Cardiac fibroblast (primary cell): Measurements from ENCODE around the gene APC2.

Experiments used
- DNase-seq, 2 donors: peaks; one replicate each; pipeline versions ENCODE4 v3.0.0 to v3.0.0-alpha.2; 2010; ENCODE audit warnings: low read depth in 2 of 2
- H3K4me3 ChIP-seq, 2 donors: replicated peaks in 1 of 2; 1 replicate in 1 of 2; 2 replicates in 1 of 2; pipeline ENCODE4 v1.5.1; 2011; ENCODE audit warnings: low read depth in 2 of 2, low read length in 2 of 2, mild to moderate bottlenecking in 2 of 2, moderate library complexity in 1 of 2
- TF ChIP-seq, protein P1 (sequence below): IDR thresholded peaks from one replicate; pipeline ENCODE4 v1.5.1; 2011; ENCODE audit warnings: low read depth, mild to moderate bottlenecking, low read length, inconsistent platforms

The APC2 gene

DNA sequence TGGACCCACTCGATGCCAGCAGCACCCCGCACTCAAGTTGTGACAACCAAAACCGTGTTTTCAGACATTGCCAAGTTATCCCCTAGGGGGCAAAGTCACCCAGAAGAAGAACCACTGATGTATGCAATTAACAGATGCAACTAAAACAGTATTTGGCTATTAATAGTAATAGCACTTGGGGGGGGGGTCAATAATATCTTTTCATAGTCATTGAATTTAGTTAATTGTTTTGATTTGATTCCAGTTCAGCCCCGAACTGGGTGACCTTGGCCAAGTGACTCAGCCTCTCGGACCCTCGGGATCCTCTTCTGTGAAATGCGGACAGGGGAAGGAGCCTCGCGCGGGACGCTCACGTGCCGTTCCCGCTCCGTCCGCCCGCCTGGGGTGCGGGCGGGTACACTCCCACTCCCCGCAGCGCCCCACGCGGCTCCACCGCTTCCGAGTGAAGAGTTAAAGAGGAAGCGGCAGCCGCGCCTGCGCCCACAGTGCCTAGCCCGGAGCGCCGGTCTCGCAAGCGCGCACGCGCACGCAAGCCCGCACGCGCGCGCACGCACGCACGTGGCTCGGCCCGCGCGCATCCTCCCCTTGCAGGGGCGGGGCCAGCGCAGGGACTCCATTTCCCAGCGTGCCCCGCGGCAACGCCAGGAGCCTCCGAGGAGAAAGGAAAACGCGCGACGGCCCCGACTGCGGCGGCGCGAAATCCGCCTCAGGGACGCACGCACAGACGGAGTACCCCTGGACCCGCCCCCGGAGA, 43.0 kb upstream of the APC2 start:
- H3K4me3 ChIP-seq: peak overlapping the region; percentile 47 to 55
- TF ChIP-seq, protein P1, sequence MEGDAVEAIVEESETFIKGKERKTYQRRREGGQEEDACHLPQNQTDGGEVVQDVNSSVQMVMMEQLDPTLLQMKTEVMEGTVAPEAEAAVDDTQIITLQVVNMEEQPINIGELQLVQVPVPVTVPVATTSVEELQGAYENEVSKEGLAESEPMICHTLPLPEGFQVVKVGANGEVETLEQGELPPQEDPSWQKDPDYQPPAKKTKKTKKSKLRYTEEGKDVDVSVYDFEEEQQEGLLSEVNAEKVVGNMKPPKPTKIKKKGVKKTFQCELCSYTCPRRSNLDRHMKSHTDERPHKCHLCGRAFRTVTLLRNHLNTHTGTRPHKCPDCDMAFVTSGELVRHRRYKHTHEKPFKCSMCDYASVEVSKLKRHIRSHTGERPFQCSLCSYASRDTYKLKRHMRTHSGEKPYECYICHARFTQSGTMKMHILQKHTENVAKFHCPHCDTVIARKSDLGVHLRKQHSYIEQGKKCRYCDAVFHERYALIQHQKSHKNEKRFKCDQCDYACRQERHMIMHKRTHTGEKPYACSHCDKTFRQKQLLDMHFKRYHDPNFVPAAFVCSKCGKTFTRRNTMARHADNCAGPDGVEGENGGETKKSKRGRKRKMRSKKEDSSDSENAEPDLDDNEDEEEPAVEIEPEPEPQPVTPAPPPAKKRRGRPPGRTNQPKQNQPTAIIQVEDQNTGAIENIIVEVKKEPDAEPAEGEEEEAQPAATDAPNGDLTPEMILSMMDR: no peak

DNA sequence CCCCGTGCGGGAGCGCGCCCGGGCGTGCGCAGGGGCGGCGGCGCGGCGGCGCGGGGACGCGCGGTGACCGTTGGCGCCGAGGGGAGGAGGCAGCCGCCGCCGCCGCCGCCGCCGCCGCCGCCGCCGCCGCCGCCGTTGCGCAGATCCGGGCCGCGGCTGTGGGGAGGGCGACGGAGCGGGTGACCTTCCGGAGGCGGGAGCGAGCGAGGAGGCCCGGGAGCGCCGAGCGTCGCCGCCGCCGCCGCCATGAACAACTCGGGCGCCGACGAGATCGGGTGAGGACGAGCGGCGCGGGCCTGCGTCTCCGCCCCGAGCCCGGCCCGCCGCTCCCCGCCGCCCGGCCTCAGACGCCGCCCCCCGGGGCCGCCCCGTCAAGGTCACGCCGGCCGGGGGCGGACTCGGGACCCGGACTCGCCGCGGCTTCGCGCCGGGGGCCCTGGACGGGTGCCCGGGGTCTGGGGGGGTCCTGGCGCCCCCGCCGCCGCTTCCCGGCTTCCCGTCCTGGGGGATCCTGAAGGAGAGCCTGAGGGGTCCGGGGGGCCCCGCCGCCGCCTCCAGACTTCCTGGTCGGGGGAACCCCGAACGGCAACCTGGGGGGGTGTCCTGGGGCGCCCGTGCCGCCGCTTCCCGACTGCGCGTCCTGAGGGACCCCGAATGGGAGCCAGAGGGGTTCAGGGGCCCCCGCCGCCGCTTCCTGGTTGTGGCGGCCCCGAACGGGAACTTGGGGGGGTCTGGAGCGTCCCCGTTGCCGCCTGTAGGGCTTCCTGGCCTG, 42.2 kb upstream of the APC2 start, which contains the start of gene DAZAP1:
Gene DAZAP1 (plus strand): TSS at position 59 of the 772 bp plus-strand sequence. CDS start 188 bp downstream, at position 247.
- DNase-seq: no peak
- peak within 1 kb of the TSS; percentile 84 to 98 for H3K4me3 ChIP-seq
- TF ChIP-seq, protein P1: no peak

More for the DNA sequence above, 43.0 kb upstream of the APC2 start:
- peak; percentile 99 for DNase-seq

DNA sequence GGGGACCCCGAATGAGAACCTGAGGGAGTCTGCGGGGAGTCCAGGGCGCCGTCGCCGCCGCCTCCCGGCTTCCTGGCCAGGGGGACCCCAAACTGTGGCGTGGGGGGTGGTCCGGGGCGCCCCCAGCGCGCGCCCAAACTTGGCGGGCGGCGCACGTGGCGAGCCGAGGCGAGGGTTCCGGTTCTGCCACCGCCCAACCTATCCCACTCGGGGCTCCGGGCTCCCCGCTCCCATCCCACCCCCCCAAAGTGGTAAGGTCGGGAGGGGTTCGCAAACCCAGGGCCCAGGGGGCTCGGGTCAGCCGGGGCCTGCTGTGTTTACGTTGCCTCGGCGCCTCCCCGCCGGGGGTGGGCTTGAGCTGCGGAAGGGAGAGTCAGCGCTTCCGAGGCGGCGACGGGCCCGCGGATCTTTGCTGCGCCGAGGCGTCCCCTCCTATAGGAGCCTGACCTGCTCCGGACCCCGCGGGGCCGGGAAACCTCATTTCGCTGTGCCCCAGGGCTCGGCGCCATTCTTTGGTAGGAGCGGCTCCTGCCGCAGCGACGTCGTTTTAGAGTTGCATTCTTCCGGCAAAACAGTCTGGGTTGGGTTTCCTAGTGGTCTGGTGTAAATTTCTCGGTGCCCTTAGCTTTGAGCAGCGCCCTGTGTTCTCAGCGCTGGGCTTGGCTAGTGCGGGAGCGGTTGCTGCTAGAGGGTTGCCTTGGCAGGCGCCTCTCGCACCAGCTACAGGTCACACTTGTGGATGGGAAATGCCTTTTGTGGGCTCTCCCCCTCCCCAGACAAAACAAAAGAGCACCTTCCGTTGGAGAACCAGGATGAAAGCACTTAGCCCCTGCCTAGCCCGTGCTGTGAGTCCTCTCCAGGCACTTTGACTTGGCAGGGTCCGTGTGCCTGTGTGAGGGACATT, 41.4 kb upstream of the APC2 start:
- peak overlapping the region; percentile 84 to 98 for H3K4me3 ChIP-seq
- TF ChIP-seq, protein P1: no peak
- peak; percentile 65 to 66 for DNase-seq

DNA sequence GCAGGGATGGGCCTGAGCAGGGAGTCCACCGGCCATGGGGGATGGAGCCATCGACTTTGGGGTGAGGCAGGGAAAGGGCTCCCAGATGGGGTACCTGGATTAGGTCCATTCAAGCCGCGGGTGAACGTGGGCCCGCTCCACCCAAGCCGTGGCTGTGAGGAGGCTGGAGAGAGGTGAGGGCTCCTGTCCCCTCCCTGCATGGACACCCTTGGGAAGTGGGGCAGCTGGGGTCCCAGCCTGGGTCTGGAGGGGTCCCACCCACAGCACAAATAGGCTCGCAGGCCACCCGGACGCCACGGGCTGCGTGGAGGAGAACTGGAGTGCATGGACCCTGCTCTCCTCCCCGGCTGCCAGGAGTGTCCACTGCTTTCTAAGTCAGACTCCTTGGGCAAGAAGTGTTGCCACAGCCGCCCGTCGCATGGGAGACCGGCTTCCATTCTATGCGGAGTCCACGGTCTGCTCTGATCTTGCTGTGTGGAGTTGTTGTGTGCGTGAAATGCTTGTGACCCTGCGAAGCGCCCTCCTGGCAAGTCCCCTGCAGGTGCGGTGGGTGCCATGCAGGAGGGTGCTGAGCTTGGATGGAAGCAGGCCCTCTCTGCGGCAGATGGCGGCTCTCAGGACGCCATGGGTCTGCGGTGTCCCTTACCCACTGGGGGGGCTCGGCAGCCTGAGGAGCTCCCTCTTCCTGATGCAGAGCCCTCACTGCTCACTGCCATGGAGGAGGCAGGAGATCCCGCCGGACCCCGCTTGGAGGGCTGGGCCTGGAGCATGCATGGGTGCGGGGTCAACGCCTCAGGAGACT, 40.5 kb upstream of the APC2 start:
- no peak for DNase-seq
- TF ChIP-seq, protein P1: no peak
- H3K4me3 ChIP-seq: peak overlapping the region; percentile 84 to 98

DNA sequence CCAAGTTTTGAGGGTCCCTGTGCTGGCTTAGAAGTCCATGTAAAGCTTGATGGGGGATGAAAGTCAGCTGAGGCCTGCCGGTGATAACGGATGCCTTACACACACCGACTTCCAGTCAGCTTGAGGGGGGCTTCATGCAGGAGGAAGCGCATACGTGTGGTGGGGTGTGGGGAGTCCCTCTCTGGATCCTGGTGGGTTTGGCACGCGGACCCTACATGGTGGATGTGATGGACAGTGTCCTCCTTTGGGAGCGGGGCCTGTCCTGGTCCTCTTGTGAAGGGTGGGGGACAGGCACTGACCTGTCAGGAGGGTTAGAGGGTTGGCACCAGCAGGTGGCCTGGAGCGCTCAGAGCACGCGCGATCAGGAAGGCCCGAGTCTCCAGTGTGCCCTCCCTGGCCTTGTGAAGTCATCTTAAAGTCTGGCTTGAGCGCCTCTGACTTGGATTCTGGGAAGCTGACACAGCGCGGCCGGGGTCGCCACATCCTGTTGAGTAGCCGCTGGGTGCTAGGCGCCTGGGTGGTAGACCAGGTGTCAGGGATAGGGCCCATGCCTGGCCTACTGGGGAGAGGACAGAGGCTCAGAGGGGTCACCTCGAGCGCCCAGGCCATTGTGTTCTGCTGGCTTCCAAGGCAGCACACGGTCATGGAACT, 39.7 kb upstream of the APC2 start:
- peak overlapping the region in 1 of 2 donors; percentile 84 for H3K4me3 ChIP-seq
- TF ChIP-seq, protein P1: no peak
- DNase-seq: peak; percentile 35 to 57
